Stimulated activated CD4-positive, alpha-beta T cell treated with anti-CD3 and anti-CD28 coated beads, Interleukin-12 subunit alpha, Interleukin-12 subunit beta, amount 100 ng/mL, for 4 hours (primary cell): ENCODE measurements around the gene PSMB11.
A peak's percentile ranks its signal among the peaks of the same experiment; 100 is the strongest.

Source experiments
- DNase-seq: peaks from one replicate; pipeline ENCODE4 v3.0.0-alpha.2; 2020

PSMB11 gene

DNA sequence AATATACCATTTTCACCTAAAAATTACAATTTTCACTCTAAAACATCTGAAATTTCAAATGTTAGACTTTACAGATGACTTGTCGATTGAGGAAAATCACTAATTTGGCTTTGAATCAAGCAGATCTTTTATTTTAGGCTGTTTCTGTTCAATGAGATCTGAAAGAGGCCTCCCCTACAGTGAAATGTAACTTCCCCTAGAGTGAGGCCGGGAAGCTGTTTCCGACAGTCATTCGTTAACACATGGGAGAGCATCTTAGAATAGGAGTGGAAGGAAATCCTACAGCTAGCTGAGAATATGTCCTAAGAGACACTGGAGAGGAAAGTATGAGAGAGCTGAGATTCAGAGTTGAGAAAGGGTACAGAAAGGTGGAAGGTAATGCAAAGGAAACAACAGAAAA lies 26.4 kb upstream of the PSMB11 start:
- DNase-seq = no peak

- DNase-seq = no peak
These were observed 24.9 kb upstream of the PSMB11 start for GRCh38 chr14:23017091-23017490.

- no peak for DNase-seq
These were observed 23.9 kb upstream of the PSMB11 start for GRCh38 chr14:23018107-23018506.

GRCh38 chr14:23020143-23021128 lies 21.6 kb upstream of the PSMB11 start:
- no peak for DNase-seq

DNA sequence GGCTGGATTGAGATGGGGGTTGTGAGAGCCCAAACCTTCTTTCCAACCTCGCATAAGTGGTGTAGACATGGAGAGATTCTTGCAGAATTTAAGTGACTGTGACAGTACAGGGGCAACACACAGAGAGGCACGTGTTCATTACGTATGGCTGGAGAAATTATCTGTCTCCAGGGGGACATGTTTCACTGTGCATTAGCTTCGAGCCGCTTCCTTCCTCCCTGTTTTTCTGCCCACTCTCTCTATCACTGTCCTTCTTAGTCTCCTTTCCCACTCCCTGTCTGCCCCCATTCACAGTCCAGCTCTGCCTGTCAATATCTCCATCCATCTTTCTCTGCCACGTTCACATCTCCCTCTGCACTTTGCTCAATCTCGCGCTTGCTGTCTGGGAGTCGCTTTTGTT lies 20.6 kb upstream of the PSMB11 start:
- no peak for DNase-seq

GRCh38 chr14:23021889-23022442 lies 20.0 kb upstream of the PSMB11 start:
- no peak for DNase-seq

DNA sequence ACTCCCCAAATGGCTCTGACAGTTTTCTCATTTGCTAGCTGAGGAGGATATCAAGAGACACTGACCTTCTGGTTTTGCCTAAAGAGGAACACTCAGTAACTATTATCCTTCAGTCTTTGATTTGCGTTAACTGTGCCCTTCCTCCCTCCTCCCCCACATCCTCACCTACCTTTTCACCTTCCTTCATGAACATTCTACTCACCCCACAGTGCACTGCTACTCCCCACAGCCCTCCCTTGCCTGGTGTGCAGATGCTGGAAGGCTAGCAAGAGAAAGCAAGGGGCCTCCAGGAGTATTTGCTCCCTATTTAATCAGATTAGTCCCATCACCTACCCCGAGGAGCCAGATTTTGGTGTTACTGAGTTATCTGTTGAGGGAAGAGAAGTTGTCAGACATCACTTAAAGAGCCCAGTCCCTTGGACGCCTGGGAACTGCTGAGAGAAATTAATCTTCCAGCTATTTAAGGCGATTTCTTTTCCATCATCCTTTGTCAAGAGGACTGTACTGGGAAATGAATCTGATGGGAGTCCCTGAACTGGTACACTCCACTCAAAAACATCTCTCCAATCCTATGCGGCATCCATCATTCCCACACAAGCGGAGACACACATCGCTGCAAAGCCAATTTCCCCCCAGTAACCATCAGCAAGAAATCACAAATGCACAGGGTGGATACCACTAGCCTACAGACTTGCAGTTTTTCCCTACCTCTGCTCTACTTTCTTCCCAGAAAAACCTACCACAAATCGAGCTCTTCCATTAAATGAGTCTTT lies 18.8 kb upstream of the PSMB11 start:
- DNase-seq = no peak

GRCh38 chr14:23023795-23024152 lies 18.2 kb upstream of the PSMB11 start:
- no peak for DNase-seq

DNA sequence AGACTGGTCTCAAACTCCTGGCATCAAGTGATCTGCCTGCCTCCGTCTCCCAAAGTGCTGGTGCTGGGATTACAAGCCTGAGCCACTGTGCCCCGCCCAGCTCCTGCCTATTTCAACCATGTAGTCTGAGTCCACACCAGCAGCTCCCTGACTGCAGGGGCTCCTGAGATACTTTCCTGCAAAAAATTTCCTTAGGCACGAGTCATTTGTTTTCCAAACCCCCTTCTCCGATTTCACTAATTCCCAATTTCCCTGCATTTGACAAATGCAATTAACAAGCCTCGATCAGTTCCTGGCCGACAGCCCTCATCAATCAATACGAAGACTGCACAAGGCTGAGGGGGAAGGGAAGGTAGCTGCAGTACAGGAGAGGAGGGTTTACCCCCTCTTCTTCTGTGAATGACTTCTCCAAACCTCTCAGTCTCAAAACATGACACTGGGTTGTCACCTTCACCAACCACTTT lies 17.4 kb upstream of the PSMB11 start:
- no peak for DNase-seq

DNA sequence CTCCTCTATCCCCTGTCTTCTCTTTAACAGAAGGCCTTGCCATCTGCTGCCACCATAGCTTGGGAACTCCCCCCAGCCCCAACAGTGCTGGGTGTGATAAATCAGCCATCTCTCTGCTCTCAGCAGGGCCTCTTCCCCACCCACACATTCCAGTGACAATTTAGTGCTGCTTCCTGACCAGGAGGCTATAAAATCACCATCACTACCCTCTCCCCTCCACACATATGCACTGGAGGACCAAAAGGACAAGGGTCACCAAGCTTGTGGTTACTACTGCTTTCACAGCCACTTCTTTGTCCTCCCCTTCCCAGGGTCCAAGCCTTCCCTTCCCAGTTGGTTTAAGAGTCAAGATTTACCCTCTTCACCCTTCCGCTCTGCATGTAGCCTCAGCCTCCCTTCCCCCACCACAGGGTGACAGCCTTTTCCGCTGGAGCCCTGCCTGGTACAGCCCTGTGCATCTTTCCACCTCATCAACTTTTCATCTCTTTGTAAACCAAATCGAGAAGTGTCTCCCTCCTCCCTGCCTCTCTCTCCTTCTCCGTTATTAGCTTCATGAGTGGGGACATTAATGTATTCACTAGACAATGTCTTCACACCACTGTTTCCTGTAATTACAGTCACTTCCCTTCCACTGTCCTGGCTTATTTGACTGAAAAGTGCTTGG lies 16.7 kb upstream of the PSMB11 start:
- no peak for DNase-seq

GRCh38 chr14:23028799-23029198 lies 13.2 kb upstream of the PSMB11 start:
- DNase-seq = no peak

GRCh38 chr14:23030936-23031335 lies 11.1 kb upstream of the PSMB11 start:
- no peak for DNase-seq

DNA sequence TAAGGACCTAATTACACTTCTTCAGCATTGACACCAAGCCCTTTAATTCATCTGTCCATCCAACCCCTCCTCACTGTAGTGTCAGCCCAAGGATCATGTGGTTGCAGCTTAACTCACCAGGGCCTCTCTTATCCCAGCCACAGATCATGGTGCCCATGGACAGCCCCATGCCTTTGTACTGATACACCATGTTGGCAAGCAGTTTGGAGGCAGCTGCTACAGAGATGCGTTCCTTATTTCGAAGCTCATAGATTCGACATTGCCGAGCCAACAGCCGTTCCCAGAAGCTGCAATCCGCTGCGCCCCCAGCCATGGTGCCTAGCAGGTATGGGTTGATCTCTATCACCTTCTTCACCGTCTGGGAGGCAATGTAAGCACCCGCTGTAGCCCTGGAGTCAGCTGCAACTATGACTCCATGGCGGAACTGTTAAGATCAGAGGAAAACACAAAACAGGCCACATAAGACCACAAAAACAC lies 8.7 kb upstream of the PSMB11 start:
- DNase-seq = no peak

GRCh38 chr14:23033801-23034497 lies 8.1 kb upstream of the PSMB11 start:
- DNase-seq = no peak

DNA sequence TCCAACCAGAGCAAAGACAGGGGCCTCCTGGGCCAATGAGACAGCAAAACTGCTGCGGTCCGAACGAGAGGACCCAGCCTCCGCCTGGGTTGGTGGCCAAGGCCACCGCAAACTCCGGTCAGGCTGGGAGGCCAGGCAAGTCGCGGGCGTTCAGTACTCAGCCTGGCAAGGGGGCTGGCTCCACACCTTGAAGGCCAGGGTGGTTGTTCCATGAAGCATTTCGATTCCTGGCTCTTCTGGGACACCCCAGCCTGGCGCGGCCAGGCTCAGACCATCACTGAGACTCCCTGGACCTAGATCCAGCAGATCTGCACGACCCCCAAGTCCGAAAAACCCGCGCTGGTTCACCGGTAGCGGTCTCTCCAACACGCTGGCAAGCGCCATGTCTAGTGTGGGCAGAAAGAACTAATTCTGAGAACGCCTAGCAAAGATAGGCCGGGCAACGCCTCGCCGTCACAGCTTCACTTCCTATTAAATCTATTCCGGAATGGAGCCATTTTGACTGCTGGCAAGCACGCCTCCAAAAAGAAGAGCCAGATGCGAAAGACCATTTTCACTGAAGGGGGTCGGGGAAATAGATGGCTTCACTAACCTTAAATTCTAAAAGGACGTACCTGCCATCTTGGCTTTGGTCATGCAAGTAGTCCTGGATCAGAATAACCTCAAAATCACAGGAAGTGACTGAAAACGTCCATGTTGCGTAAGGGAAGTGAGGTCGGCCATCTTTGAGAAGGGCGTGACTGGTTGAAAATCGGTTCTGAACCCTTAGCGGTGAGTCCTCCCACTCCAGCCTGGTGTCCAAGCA lies 7.3 kb upstream of the PSMB11 start, which contains the start of gene PSMB5:
Gene PSMB5, minus strand, starts transcription at position 403 of the 805 bp plus-strand sequence. Its CDS starts 19 bp downstream, at position 384.
- DNase-seq = peak; percentile 75

DNA sequence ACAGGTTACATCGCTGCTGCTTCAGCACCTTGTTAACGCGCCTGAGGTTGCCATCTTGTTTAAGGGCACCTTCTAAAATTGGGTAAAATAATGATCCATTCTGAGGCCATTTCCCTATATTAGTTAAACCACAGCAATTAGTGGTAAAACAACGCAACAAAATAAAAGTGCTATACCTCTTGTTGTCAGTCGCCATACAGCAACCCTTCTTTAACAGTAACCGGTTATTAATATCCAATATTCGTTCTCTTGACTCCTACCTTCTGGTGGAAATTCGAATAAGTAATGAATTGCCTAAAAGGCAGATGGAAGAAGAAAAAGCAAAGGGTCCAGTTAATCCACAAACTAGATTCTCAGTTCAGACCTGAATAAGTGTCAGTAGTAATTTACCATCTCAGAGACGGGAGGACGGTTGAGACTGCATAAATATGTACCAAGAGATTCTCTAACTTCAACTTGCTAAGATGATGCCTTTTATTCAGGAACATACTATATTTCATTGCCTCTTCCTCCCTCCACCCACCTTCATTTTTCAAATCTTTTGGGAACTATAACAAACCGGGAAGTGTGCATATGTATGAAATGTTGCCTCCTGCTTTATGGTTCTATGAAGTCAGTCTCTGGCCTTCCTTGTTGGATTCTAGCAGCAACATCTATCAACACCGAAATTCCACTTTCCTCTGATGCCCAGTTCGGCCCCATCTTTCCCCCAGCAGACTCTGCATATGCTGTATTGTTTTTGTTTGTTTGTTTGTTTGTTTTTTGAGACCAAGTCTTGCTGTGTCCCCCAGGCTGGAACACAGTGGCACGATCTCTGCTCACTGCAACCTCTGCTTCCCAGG lies 6.5 kb upstream of the PSMB11 start:
- DNase-seq = no peak

GRCh38 chr14:23040100-23040499 lies 1.9 kb upstream of the PSMB11 start:
- no peak for DNase-seq

GRCh38 chr14:23041729-23042128 lies 283 bp upstream of the PSMB11 start:
- DNase-seq = no peak

GRCh38 chr14:23043145-23043544 lies 1.1 kb downstream of the PSMB11 start:
- no peak for DNase-seq

DNA sequence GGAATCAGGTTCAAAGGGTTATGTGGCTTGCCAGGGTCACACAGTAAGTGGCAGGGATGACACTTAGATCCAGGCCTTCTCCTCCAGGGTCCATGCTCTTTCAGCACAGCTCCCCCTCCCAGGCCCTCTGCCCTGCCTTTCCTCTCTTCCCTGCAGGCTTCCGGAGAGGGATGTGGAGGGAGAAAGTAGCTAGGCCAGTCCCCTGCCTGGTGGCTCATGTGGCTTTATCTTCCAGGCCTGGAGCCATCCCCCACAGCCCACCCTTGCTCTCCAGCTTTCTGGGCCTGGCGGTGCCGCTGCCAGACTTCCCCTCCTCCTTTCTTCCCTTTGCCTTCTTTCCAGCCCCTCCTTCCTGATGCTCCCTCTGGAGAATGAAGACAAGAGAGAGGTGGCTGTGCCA lies 1.7 kb downstream of the PSMB11 start:
- no peak for DNase-seq
